GM23338 (cell line): ENCODE data around the gene GRM8. TPM values are rescaled to one million over a fixed set of nuclear protein-coding genes. Genes with fewer than 3 reads are reported as not detected.

ENCODE experiments used
- ATAC-seq: fragments of 200-7000 bp; cut with Tn5 transposase; 3 replicates; pipeline ENCODE4 v1.9.1; 2020
- DNase-seq: peaks from one replicate; pipeline ENCODE4 v3.0.0-alpha.2; 2015; ENCODE audit warnings: low spot score
- H2AFZ ChIP-seq: fragments of 200-600 bp; sonication (generic); 2 replicates; pipeline ENCODE4 v1.8.0; 2016; ENCODE audit warnings: antibody characterized with exemption, mild to moderate bottlenecking, moderate library complexity
- H3F3A ChIP-seq: fragments of 200-600 bp; sonication (generic); replicated peaks from 2 replicates; pipeline ENCODE4 v1.8.0; 2017; ENCODE audit warnings: antibody characterized with exemption, mixed run types, low read depth
- H3K27ac ChIP-seq: fragments of 200-600 bp; sonication (generic); 2 replicates; pipeline ENCODE4 v1.6.1; 2016; ENCODE audit warnings: low read depth
- H3K27me3 ChIP-seq: fragments of 200-600 bp; sonication (generic); 2 replicates; pipeline ENCODE4 v1.8.0; 2016; ENCODE audit warnings: mild to moderate bottlenecking, mixed run types, moderate library complexity; ENCODE audit not compliant: insufficient read depth
- H3K36me3 ChIP-seq: fragments of 200-600 bp; sonication (generic); 2 replicates; pipeline ENCODE4 v1.8.0; 2016; ENCODE audit warnings: mild to moderate bottlenecking; ENCODE audit not compliant: insufficient read depth
- H3K4me1 ChIP-seq: fragments of 200-600 bp; sonication (generic); 2 replicates; pipeline ENCODE4 v1.8.0; 2016; ENCODE audit warnings: mild to moderate bottlenecking, moderate library complexity; ENCODE audit not compliant: insufficient read depth
- H3K4me2 ChIP-seq: fragments of 200-600 bp; sonication (generic); 2 replicates; pipeline ENCODE4 v1.7.1; 2017; ENCODE audit warnings: mixed run types
- H3K4me3 ChIP-seq: fragments of 200-600 bp; sonication (generic); 2 replicates; pipeline ENCODE4 v1.6.1; 2016; ENCODE audit warnings: mixed run types
- H3K79me2 ChIP-seq: fragments of 200-600 bp; sonication (generic); replicated peaks from 2 replicates; pipeline ENCODE4 v1.8.0; 2017; ENCODE audit warnings: mild to moderate bottlenecking; ENCODE audit not compliant: insufficient read depth
- H3K9me2 ChIP-seq: fragments of 200-600 bp; sonication (generic); 2 replicates; pipeline ENCODE4 v1.8.0; 2017; ENCODE audit not compliant: insufficient read depth
- H4K20me1 ChIP-seq: fragments of 200-600 bp; sonication (generic); replicated peaks from 2 replicates; pipeline ENCODE4 v1.8.0; 2017; ENCODE audit warnings: mild to moderate bottlenecking; ENCODE audit not compliant: insufficient read depth
- H3K27ac Mint-ChIP-seq: 2 replicates; pipeline ENCODE4 v1.8.0; 2020; ENCODE audit warnings: inconsistent platforms, mild to moderate bottlenecking, moderate library complexity, mixed read lengths
- H3K27me3 Mint-ChIP-seq: 3 replicates; pipeline ENCODE4 v1.8.0; 2022; ENCODE audit warnings: low read depth, mild to moderate bottlenecking, moderate library complexity, mixed read lengths, inconsistent platforms; ENCODE audit not compliant: insufficient read depth, poor library complexity
- H3K36me3 Mint-ChIP-seq: 3 replicates; pipeline ENCODE4 v1.8.0; 2021; ENCODE audit warnings: low read depth, mild to moderate bottlenecking, inconsistent platforms, moderate library complexity, mixed read lengths
- H3K4me1 Mint-ChIP-seq: 3 replicates; pipeline ENCODE4 v1.8.0; 2020; ENCODE audit warnings: mild to moderate bottlenecking, inconsistent platforms, mixed read lengths
- H3K4me3 Mint-ChIP-seq: 3 replicates; pipeline ENCODE4 v1.8.0; 2021; ENCODE audit warnings: moderate library complexity, mild to moderate bottlenecking, inconsistent platforms, mixed read lengths
- H3K9me3 Mint-ChIP-seq: 3 replicates; pipeline ENCODE4 v1.8.0; 2020; ENCODE audit warnings: moderate library complexity, mild to moderate bottlenecking, inconsistent platforms, mixed read lengths
- EZH2 ChIP-seq: fragments of 200-600 bp; sonication (generic); IDR thresholded peaks from one replicate; pipeline ENCODE4 v1.8.0; 2017; ENCODE audit warnings: antibody characterized with exemption, mild to moderate bottlenecking, low read depth; ENCODE audit not compliant: unreplicated experiment
- EZH2phosphoT487 ChIP-seq: fragments of 200-600 bp; sonication (generic); IDR thresholded peaks from one replicate; pipeline ENCODE4 v1.8.1; 2018; ENCODE audit warnings: antibody characterized with exemption; ENCODE audit not compliant: unreplicated experiment
- NANOG ChIP-seq: IDR thresholded peaks from 2 replicates; pipeline ENCODE4 v1.6.1; 2016; ENCODE audit warnings: antibody characterized with exemption, borderline replicate concordance
- POLR2AphosphoS5 ChIP-seq: IDR thresholded peaks from 2 replicates; pipeline ENCODE4 v1.6.1; 2016; ENCODE audit warnings: antibody characterized with exemption, low read depth
- STAT1 ChIP-seq: IDR thresholded peaks from one replicate; pipeline ENCODE4 v1.6.1; 2016; ENCODE audit warnings: antibody characterized with exemption; ENCODE audit not compliant: unreplicated experiment
- ZNF114 ChIP-seq: fragments of 250-450 bp; sonication (Bioruptor Pico); IDR thresholded peaks from 2 replicates; pipeline ENCODE4 v1.5.0; 2020; ENCODE audit warnings: mild to moderate bottlenecking, moderate library complexity
- ZNF331 ChIP-seq: fragments of 250-450 bp; sonication (Bioruptor Pico); IDR thresholded peaks from 2 replicates; pipeline ENCODE4 v1.5.0; 2020; ENCODE audit warnings: low read depth, mild to moderate bottlenecking, moderate library complexity
- polyA plus RNA-seq: library from polyadenylated mRNA; unstranded; fragments of >200 nt; fragmentation: Nextera tagmentation; extraction: Ambion mirVana; gene quantifications from 2 replicates; pipeline ENCODE4 v1.2.1, GENCODE V29; 2016
- total RNA-seq: library from RNA; depleted of rRNA; stranded (reverse); fragments of >200 nt; shearing (Covaris generic); gene quantifications from 2 replicates; pipeline ENCODE4 v1.2.3, GENCODE V29; 2014
- TF ChIP-seq, protein P1 (sequence below): fragments of 250-450 bp; sonication (Bioruptor Pico); IDR thresholded peaks from 2 replicates; pipeline ENCODE4 v1.5.0; 2020; ENCODE audit warnings: mild to moderate bottlenecking, moderate library complexity
- TF ChIP-seq, protein P2 (sequence below): IDR thresholded peaks from 2 replicates; pipeline ENCODE4 v1.6.1; 2016; ENCODE audit warnings: antibody characterized with exemption
- TF ChIP-seq, protein P3 (sequence below), 2 experiments: fragments of 200-600 bp in 1 of 2; sonication (generic) in 1 of 2; conservative IDR thresholded peaks; 2 replicates each; pipeline versions ENCODE4 v1.5.1 to v1.6.1; 2016 to 2017; ENCODE audit warnings: antibody characterized with exemption in 2 of 2, low read depth in 2 of 2, mild to moderate bottlenecking in 2 of 2, moderate library complexity in 1 of 2

GRM8 gene
- total and polyA plus RNA-seq, 2 experiments from 2014 or later: 1.9 to 6.6 TPM

DNA sequence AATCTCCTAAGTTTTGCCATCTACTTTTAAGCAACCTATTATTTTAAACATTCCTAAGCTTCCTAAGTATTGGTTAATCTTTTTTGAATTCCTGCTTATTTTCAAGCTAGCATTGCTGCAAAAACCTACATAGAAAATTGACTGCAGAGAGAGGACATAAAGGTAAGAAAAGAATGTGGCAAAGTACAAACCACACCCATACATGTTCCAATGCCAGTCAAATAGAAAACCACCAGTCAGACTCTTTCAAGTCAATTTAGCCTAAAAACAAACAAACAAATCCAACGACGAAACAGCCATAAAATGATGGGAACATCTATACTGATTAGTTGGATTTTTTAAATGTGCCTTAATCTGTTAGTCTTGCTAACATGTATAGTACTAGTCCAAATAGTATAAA lies 804.8 kb downstream of the GRM8 start (continued):
- TF ChIP-seq, protein P1, sequence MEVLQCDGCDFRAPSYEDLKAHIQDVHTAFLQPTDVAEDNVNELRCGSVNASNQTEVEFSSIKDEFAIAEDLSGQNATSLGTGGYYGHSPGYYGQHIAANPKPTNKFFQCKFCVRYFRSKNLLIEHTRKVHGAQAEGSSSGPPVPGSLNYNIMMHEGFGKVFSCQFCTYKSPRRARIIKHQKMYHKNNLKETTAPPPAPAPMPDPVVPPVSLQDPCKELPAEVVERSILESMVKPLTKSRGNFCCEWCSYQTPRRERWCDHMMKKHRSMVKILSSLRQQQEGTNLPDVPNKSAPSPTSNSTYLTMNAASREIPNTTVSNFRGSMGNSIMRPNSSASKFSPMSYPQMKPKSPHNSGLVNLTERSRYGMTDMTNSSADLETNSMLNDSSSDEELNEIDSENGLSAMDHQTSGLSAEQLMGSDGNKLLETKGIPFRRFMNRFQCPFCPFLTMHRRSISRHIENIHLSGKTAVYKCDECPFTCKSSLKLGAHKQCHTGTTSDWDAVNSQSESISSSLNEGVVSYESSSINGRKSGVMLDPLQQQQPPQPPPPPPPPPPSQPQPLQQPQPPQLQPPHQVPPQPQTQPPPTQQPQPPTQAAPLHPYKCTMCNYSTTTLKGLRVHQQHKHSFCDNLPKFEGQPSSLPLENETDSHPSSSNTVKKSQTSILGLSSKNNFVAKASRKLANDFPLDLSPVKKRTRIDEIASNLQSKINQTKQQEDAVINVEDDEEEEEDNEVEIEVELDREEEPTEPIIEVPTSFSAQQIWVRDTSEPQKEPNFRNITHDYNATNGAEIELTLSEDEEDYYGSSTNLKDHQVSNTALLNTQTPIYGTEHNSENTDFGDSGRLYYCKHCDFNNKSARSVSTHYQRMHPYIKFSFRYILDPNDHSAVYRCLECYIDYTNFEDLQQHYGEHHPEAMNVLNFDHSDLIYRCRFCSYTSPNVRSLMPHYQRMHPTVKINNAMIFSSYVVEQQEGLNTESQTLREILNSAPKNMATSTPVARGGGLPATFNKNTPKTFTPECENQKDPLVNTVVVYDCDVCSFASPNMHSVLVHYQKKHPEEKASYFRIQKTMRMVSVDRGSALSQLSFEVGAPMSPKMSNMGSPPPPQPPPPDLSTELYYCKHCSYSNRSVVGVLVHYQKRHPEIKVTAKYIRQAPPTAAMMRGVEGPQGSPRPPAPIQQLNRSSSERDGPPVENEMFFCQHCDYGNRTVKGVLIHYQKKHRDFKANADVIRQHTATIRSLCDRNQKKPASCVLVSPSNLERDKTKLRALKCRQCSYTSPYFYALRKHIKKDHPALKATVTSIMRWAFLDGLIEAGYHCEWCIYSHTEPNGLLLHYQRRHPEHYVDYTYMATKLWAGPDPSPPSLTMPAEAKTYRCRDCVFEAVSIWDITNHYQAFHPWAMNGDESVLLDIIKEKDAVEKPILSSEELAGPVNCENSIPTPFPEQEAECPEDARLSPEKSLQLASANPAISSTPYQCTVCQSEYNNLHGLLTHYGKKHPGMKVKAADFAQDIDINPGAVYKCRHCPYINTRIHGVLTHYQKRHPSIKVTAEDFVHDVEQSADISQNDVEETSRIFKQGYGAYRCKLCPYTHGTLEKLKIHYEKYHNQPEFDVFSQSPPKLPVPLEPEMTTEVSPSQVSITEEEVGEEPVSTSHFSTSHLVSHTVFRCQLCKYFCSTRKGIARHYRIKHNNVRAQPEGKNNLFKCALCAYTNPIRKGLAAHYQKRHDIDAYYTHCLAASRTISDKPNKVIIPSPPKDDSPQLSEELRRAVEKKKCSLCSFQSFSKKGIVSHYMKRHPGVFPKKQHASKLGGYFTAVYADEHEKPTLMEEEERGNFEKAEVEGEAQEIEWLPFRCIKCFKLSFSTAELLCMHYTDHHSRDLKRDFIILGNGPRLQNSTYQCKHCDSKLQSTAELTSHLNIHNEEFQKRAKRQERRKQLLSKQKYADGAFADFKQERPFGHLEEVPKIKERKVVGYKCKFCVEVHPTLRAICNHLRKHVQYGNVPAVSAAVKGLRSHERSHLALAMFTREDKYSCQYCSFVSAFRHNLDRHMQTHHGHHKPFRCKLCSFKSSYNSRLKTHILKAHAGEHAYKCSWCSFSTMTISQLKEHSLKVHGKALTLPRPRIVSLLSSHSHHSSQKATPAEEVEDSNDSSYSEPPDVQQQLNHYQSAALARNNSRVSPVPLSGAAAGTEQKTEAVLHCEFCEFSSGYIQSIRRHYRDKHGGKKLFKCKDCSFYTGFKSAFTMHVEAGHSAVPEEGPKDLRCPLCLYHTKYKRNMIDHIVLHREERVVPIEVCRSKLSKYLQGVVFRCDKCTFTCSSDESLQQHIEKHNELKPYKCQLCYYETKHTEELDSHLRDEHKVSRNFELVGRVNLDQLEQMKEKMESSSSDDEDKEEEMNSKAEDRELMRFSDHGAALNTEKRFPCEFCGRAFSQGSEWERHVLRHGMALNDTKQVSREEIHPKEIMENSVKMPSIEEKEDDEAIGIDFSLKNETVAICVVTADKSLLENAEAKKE (CRISPR knock-in tag): no peak
- no peak for TF ChIP-seq EZH2

DNA sequence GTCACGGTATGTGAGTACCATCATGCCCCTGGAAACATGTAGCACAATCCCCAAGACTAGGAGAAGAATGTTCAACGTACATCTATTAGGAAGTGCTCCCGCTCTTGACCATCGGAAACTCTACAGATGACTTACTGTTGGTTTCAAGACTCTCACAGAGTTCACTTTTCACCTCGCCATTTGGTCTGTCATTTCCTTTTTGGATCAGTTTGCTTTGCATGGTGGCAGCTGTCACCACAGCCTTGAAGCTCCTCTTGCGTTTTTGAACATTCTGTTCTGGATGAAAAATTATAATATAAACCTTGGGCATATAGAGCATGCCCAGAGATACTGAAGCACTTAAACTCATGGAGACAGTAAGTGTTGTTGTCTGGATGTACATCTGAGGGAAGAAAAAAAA lies 806.8 kb downstream of the GRM8 start:
- no peak overlapping the region for H3K4me3 Mint-ChIP-seq
- H3K4me2 ChIP-seq: no peak overlapping the region
- H3F3A ChIP-seq: no peaks in the 10 kb centered on the region
- H3K36me3 ChIP-seq: no peaks in the 10 kb centered on the region
- H3K9me3 Mint-ChIP-seq: no peaks in the 10 kb centered on the region
- no peak overlapping the region for H3K27ac Mint-ChIP-seq
- no peaks in the 10 kb centered on the region for H3K36me3 Mint-ChIP-seq
- no peaks in the 10 kb centered on the region for H3K27me3 ChIP-seq
- no peak overlapping the region for H2AFZ ChIP-seq
- DNase-seq (no peak), ATAC-seq (no peak)
- no peaks in the 10 kb centered on the region for H4K20me1 ChIP-seq
- H3K9me2 ChIP-seq: no peaks in the 10 kb centered on the region
- no peaks in the 10 kb centered on the region for H3K27me3 Mint-ChIP-seq
- TF ChIP-seq ZNF331 (CRISPR knock-in tag): no peak
- H3K4me3 ChIP-seq: no peak overlapping the region
- no peaks in the 10 kb centered on the region for H3K4me1 ChIP-seq
- H3K4me1 Mint-ChIP-seq: no peaks in the 10 kb centered on the region
- H3K27ac ChIP-seq: no peak overlapping the region
- no peaks in the 10 kb centered on the region for H3K79me2 ChIP-seq

DNA sequence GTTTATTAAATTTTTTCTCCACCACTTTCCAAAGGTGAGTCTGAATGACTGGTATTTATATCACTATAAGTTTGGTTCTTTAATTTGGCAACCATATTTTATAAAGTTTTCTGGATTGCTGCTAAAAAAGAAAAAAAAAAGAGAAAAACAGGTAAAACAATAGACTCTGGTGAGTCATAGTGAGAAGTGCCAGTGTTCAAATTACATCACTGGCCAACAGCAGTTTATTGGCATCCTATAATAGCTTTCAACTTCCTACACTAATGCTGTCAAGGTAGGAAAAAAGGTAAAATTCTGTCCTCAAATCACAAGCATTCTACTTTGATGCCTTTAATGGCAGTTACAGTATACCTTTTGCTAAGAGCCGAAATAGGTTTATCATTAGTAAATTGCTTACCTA lies 808.8 kb downstream of the GRM8 start:
- no peaks in the 10 kb centered on the region for H3K36me3 ChIP-seq
- no peaks in the 10 kb centered on the region for H3F3A ChIP-seq
- Mint-ChIP-seq H3K27me3 (no peaks in the 10 kb centered on the region), H3K36me3 (no peaks in the 10 kb centered on the region), H3K4me1 (no peaks in the 10 kb centered on the region), H3K4me3 (no peak overlapping the region), H3K9me3 (no peaks in the 10 kb centered on the region), H3K27ac (no peak overlapping the region)
- no peaks in the 10 kb centered on the region for H3K9me2 ChIP-seq
- no peaks in the 10 kb centered on the region for H3K27me3 ChIP-seq
- H2AFZ ChIP-seq: no peak overlapping the region
- H3K27ac ChIP-seq: no peak overlapping the region
- DNase-seq (no peak), ATAC-seq (no peak)
- no peaks in the 10 kb centered on the region for H3K4me1 ChIP-seq
- no peak overlapping the region for H3K4me3 ChIP-seq
- H4K20me1 ChIP-seq: no peaks in the 10 kb centered on the region
- no peak overlapping the region for H3K4me2 ChIP-seq
- H3K79me2 ChIP-seq: no peaks in the 10 kb centered on the region
- TF ChIP-seq POLR2AphosphoS5 (no peak), ZNF114 (no peak), NANOG (no peak), ZNF331 (CRISPR knock-in tag) (no peak), EZH2phosphoT487 (no peak), STAT1 (no peak), EZH2 (no peak)
- TF ChIP-seq, protein P2, sequence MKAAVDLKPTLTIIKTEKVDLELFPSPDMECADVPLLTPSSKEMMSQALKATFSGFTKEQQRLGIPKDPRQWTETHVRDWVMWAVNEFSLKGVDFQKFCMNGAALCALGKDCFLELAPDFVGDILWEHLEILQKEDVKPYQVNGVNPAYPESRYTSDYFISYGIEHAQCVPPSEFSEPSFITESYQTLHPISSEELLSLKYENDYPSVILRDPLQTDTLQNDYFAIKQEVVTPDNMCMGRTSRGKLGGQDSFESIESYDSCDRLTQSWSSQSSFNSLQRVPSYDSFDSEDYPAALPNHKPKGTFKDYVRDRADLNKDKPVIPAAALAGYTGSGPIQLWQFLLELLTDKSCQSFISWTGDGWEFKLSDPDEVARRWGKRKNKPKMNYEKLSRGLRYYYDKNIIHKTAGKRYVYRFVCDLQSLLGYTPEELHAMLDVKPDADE: no peak
- TF ChIP-seq, protein P3, sequence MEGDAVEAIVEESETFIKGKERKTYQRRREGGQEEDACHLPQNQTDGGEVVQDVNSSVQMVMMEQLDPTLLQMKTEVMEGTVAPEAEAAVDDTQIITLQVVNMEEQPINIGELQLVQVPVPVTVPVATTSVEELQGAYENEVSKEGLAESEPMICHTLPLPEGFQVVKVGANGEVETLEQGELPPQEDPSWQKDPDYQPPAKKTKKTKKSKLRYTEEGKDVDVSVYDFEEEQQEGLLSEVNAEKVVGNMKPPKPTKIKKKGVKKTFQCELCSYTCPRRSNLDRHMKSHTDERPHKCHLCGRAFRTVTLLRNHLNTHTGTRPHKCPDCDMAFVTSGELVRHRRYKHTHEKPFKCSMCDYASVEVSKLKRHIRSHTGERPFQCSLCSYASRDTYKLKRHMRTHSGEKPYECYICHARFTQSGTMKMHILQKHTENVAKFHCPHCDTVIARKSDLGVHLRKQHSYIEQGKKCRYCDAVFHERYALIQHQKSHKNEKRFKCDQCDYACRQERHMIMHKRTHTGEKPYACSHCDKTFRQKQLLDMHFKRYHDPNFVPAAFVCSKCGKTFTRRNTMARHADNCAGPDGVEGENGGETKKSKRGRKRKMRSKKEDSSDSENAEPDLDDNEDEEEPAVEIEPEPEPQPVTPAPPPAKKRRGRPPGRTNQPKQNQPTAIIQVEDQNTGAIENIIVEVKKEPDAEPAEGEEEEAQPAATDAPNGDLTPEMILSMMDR (conservative IDR thresholded peaks at IDR 0.05; ENCODE audit: low read depth in 2 of 2): no peak
